BLaER1 treated with 17β-estradiol and CSF1 and Interleukin-3, amounts not matched to agents 10 nM and 100 nM (cell line): ENCODE data around the gene CPEB4.

Experiments used
- H3K27ac ChIP-seq, 11 experiments: shearing (Covaris generic); formaldehyde crosslinking; 2 replicates each; pipeline ENCODE4 v1.8.1; 2022
- H3K27me3 ChIP-seq, 11 experiments: shearing (Covaris generic); formaldehyde crosslinking; 2 replicates each; pipeline ENCODE4 v1.8.1; 2022
- H3K36me3 ChIP-seq, 11 experiments: shearing (Covaris generic); formaldehyde crosslinking; 2 replicates each; pipeline ENCODE4 v1.8.1; 2022
- H3K4me1 ChIP-seq, 10 experiments: shearing (Covaris generic); formaldehyde crosslinking; 2 replicates each; pipeline ENCODE4 v1.8.1; 2022
- H3K4me2 ChIP-seq, 11 experiments: shearing (Covaris generic); formaldehyde crosslinking; 2 replicates each; pipeline ENCODE4 v1.8.1; 2022
- H3K4me3 ChIP-seq, 10 experiments: shearing (Covaris generic); formaldehyde crosslinking; 2 replicates each; pipeline ENCODE4 v1.8.1; 2022
- H3K9ac ChIP-seq, 11 experiments: shearing (Covaris generic); formaldehyde crosslinking; 2 replicates each; pipeline ENCODE4 v1.8.1; 2022
- H3K9me3 ChIP-seq, 11 experiments: shearing (Covaris generic); formaldehyde crosslinking; replicated peaks in 1 of 11; 2 replicates each; pipeline ENCODE4 v1.8.1; 2022
- H4K20me1 ChIP-seq, 11 experiments: shearing (Covaris generic); formaldehyde crosslinking; 2 replicates each; pipeline ENCODE4 v1.8.1; 2022
- Cebpa-rat ChIP-seq, 11 experiments: shearing (Covaris generic); IDR thresholded peaks; 2 replicates each; pipeline ENCODE4 v1.8.1; 2022

The CPEB4 gene

DNA sequence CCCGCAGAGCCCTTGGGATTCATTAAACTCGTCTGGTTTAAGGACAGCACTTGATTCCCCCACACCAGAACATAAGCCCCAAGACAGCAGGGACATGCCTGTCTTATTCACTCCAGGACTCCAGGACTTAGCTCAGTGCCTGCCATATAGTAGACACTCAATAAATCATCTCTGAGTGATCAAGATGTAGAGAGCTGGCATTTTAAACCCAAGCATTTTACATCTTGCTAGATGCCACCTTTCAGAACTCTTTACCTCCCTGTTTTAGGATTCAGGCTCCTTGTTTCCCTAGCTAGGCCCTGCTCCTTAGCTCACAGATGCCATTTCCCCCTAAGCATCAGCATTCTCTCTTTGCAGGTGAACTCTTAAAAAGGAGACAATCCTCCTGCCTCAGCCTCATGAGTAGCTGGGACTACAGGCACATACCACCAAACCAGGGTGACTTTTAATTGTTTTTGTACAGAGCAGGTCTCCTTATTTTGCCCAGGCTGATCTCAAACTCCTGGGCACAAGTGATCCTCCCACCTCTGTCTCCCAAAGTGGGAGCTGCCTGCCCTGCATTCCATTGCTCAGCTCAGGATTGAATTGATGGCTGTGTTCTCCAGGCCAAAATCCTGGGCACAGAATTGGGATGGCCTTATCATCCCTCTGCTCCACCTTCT, 32.0 kb upstream of the CPEB4 start:
- no peaks in the 10 kb centered on the region for H4K20me1 ChIP-seq
- peaks cover 9 to 28% (median 11%) of the 10 kb centered on the region in 10 experiments; a peak in 19 of 20 replicates for H3K4me1 ChIP-seq
- H3K4me3 ChIP-seq = no peak overlapping the region
- H3K9me3 ChIP-seq = no peaks in the 10 kb centered on the region
- no peak overlapping the region for H3K4me2 ChIP-seq
- TF ChIP-seq Cebpa-rat (IDR thresholded peaks at IDR 0.05) = no peak
- H3K36me3 ChIP-seq = no peaks in the 10 kb centered on the region
- no peak overlapping the region for H3K27ac ChIP-seq
- no peaks in the 10 kb centered on the region for H3K27me3 ChIP-seq
- H3K9ac ChIP-seq = no peak overlapping the region

- Histone ChIP-seq H3K4me1 (peaks cover 0 to 17% (median under 1%) of the 10 kb centered on the region in 10 experiments; a peak in 9 of 20 replicates), H3K4me2 (no peak overlapping the region), H3K27me3 (no peaks in the 10 kb centered on the region), H3K9me3 (no peaks in the 10 kb centered on the region), H3K9ac (no peak overlapping the region), H3K36me3 (no peaks in the 10 kb centered on the region), H4K20me1 (no peaks in the 10 kb centered on the region), H3K4me3 (no peak overlapping the region), H3K27ac (no peak overlapping the region)
- no peak for TF ChIP-seq Cebpa-rat (IDR thresholded peaks at IDR 0.05)
Observed at GRCh38 chr5:173857234-173857633, 30.9 kb upstream of the CPEB4 start.

DNA sequence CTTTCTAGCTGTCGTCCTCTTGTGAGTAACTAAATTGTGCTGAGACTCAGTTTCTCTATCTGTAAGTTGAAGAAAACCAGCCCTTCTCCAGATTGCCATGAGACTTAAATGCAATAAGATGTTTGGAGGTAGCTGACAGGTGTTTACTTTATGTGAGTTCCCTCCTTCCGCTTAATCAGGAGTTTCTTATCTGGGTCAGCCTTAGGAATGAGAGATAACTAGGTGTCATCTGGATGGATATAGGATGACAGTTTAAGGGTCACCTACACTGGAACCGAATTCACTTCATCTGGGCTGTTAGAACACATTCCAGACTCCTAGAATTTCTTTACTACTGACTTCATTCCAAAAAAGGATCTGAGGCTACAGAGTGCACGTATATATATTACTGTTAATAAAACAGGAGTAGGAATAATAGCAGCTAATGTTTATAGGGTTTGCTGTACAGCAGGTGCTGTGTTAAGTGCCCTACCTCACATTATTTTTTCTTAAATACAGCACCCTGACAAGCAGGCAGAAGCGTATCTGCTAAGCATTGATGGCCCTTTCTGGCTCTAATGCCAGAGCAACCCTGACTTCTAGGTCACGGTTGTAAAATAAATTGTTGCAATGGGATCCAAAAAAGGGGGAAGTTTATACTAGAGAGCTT, 30.0 kb upstream of the CPEB4 start:
- H4K20me1 ChIP-seq = no peaks in the 10 kb centered on the region
- H3K4me2 ChIP-seq = no peak overlapping the region
- no peaks in the 10 kb centered on the region for H3K27me3 ChIP-seq
- H3K36me3 ChIP-seq = no peaks in the 10 kb centered on the region
- H3K27ac ChIP-seq = no peak overlapping the region
- no peaks in the 10 kb centered on the region for H3K9me3 ChIP-seq
- peaks cover 0 to 14% (median 0%) of the 10 kb centered on the region in 10 experiments; a peak in 2 of 20 replicates for H3K4me1 ChIP-seq
- H3K9ac ChIP-seq = no peak overlapping the region
- TF ChIP-seq Cebpa-rat (IDR thresholded peaks at IDR 0.05) = no peak
- H3K4me3 ChIP-seq = no peak overlapping the region

DNA sequence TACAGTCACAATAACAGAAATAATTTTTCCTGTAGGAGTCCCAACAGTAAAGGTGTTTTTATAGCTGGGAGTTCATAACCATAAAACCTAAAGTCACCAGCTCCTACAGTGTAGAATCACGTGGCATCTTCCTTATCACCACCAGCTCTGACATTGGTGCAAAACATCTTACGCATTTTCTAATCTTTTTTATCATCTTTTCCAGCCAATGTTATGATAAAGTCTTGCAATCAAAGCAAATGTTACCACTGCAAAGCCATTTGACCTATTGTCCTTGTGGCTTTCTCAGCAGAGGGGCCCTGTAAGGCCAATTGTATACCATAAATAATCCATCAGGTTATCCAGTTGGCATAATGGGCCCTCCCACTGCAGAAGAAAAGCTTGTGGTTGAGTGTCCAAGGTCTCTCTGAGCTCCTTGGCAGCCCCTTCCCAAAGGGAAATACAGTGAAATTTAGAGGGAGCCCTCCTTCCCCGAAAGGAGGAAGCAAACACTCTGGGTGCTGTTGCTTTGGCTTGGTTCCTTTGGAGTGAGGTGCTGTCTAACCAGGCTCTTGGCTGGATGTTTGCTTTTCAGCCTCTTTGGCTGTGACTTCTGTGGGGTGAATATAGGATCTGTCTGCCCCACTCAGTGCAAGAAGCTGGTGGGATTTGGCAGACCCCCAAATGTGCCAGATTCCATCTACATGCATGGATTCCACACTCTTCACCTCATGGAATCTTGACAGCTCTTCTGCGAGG, 29.3 kb upstream of the CPEB4 start:
- Histone ChIP-seq H3K9ac (no peak overlapping the region), H3K4me1 (peaks cover 0 to 14% (median 0%) of the 10 kb centered on the region in 10 experiments; a peak in 2 of 20 replicates), H4K20me1 (no peaks in the 10 kb centered on the region), H3K4me3 (no peak overlapping the region), H3K4me2 (0 out of 22 replicates have a peak overlapping the region, but pooled peaks of 1 of the 11 experiments have one; percentile 6), H3K9me3 (no peaks in the 10 kb centered on the region), H3K27ac (no peak overlapping the region), H3K27me3 (no peaks in the 10 kb centered on the region), H3K36me3 (no peaks in the 10 kb centered on the region)
- TF ChIP-seq Cebpa-rat (IDR thresholded peaks at IDR 0.05) = no peak

DNA sequence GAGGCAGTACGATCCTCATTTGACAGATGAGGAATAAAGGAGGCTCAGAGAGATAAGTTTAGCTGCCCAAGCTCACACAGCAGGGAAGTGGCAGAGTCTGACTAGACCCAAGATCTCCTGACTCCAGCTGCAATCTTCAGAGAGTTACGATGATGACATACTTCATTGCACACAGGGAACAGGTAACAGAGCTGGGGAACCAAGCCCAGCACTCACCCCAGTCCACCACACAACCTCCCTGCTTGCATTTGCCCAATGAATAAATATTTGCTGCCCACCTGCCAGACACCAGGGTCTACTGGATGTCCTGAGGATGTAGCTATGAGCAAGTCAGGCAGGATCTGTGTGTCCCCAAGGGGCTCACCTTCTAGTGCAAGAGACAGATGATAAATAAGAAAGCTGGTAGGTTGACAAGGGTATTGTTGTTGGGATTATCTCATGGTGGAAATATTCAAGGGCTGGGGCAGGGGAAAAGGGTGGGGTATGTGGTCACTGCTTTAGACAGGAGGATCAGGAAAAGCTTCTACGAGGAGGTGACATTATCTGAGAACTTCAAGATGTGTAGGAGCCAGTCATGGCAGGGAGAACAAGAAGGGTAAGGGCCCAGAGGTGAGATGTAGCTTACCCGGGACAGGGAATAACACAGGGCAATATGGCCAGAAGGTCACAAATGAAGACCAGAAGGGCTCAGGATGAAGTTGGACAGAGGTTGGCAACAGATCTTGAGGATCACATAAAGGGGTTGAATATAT, 28.6 kb upstream of the CPEB4 start:
- Histone ChIP-seq H3K36me3 (no peaks in the 10 kb centered on the region), H3K4me1 (peaks cover 0 to 22% (median 4%) of the 10 kb centered on the region in 10 experiments; a peak in 14 of 20 replicates), H3K27me3 (no peaks in the 10 kb centered on the region), H3K4me3 (no peak overlapping the region), H4K20me1 (no peaks in the 10 kb centered on the region), H3K4me2 (0 out of 22 replicates have a peak overlapping the region, but pooled peaks of 1 of the 11 experiments have one; percentile 6), H3K9ac (no peak overlapping the region), H3K27ac (no peak overlapping the region), H3K9me3 (no peaks in the 10 kb centered on the region)
- no peak for TF ChIP-seq Cebpa-rat (IDR thresholded peaks at IDR 0.05)

- Histone ChIP-seq H4K20me1 (no peaks in the 10 kb centered on the region), H3K4me2 (no peak overlapping the region), H3K9ac (no peak overlapping the region), H3K27me3 (no peaks in the 10 kb centered on the region), H3K36me3 (no peaks in the 10 kb centered on the region), H3K4me1 (peaks cover 6 to 40% (median 20%) of the 10 kb centered on the region in 10 experiments; a peak in 16 of 20 replicates), H3K9me3 (peaks cover 0 to 4% (median 3%) of the 10 kb centered on the region in 11 experiments; a peak in 7 of 22 replicates), H3K4me3 (no peak overlapping the region), H3K27ac (no peak overlapping the region)
- no peak for TF ChIP-seq Cebpa-rat (IDR thresholded peaks at IDR 0.05)
Observed at GRCh38 chr5:173862047-173862477, 26.1 kb upstream of the CPEB4 start.

DNA sequence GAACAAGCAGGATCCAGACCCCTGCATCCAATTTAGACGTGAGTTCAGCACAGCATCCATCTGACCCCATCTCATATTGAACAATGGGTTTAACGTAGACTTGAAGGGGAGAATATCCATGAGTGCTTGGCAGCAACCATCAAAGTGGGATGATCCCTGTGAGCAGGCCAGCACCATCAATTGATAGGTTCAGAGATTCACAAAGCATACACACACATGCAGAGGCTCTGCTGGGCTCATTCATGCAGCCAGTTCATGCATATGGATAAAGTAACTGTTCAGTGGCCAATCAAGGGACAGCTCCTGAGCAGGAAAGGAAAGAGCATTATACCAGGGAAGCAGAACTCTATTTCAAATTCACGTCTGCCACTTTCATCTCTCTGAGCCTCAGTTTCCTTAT, 24.8 kb upstream of the CPEB4 start:
- no peaks in the 10 kb centered on the region for H3K36me3 ChIP-seq
- H3K4me3 ChIP-seq = no peak overlapping the region
- no peak overlapping the region for H3K27ac ChIP-seq
- no peaks in the 10 kb centered on the region for H4K20me1 ChIP-seq
- H3K27me3 ChIP-seq = no peaks in the 10 kb centered on the region
- no peak overlapping the region for H3K9ac ChIP-seq
- TF ChIP-seq Cebpa-rat (IDR thresholded peaks at IDR 0.05) = no peak
- H3K4me2 ChIP-seq = no peak overlapping the region
- H3K9me3 ChIP-seq = peaks cover 0 to 8% (median 6%) of the 10 kb centered on the region in 11 experiments; a peak in 7 of 22 replicates
- H3K4me1 ChIP-seq = peaks cover 6 to 46% (median 24%) of the 10 kb centered on the region in 10 experiments; a peak in 16 of 20 replicates

- Histone ChIP-seq H3K27ac (no peak overlapping the region; a peak in 1 of 22 replicates), H3K4me3 (no peak overlapping the region), H3K4me2 (peak overlapping the region in 8 of 11 experiments; percentile 6 to 56 (median 44); a peak in 11 of 22 replicates), H3K36me3 (no peaks in the 10 kb centered on the region), H3K27me3 (no peaks in the 10 kb centered on the region), H3K9me3 (peaks cover 0 to 8% (median 6%) of the 10 kb centered on the region in 11 experiments; a peak in 7 of 22 replicates), H4K20me1 (no peaks in the 10 kb centered on the region), H3K4me1 (peaks cover 6 to 49% (median 32%) of the 10 kb centered on the region in 10 experiments; a peak in 16 of 20 replicates), H3K9ac (no peak overlapping the region)
- no peak for TF ChIP-seq Cebpa-rat (IDR thresholded peaks at IDR 0.05)
Observed at GRCh38 chr5:173864126-173865050, 23.8 kb upstream of the CPEB4 start.
